HG02571 (cell line): ENCODE results near the gene SPRTN.

ENCODE experiments used
- ATAC-seq: cut with Tn5 transposase; IDR thresholded peaks from one replicate; pipeline ENCODE4 v1.9.1; 2021; ENCODE audit warnings: mild to moderate bottlenecking, moderate library complexity; ENCODE audit not compliant: unreplicated experiment

SPRTN gene, protein sequence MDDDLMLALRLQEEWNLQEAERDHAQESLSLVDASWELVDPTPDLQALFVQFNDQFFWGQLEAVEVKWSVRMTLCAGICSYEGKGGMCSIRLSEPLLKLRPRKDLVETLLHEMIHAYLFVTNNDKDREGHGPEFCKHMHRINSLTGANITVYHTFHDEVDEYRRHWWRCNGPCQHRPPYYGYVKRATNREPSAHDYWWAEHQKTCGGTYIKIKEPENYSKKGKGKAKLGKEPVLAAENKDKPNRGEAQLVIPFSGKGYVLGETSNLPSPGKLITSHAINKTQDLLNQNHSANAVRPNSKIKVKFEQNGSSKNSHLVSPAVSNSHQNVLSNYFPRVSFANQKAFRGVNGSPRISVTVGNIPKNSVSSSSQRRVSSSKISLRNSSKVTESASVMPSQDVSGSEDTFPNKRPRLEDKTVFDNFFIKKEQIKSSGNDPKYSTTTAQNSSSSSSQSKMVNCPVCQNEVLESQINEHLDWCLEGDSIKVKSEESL

DNA sequence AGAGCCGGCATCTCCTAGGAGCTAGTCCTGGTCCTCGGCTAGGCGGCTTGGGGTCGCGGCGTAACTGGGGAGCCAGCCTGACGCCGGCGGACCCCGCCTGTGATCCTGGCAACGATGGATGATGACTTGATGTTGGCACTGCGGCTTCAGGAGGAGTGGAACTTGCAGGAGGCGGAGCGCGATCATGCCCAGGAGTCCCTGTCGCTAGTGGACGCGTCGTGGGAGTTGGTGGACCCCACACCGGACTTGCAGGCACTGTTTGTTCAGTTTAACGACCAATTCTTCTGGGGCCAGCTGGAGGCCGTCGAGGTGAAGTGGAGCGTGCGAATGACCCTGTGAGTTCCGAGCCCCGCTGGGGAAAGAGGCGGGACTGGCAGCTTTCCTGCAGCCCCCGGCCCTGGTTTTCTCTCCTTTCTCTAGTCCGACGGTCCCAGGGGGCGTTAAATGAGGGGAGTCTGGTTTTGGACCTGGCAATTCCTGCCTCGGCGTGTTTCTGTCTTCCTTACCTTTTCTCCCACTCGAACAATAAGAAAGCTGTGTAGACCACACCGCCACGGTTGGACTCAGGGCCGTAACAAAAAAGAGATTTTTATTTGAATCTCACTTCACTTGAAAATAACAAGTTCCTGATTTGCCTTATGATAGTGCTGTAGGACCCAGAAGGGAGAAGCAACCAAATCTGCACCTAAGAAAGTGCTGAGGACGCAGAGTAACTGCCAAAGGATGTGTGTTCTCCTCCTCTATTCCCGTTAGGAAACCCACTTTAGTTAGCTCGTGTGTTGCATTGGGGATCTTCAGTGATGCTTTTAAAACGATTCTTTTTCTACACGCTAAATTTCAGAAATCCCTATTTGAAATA lies at the start of gene SPRTN:
Gene SPRTN, plus strand, starts transcription at position 24 of the 859 bp plus-strand sequence. Its CDS starts 91 bp downstream, at position 115.
- ATAC-seq, result peak; percentile 1

GRCh38 chr1:231295938-231296337 lies 42.2 kb upstream of the SPRTN start:
- ATAC-seq, result no peak

- no peak for ATAC-seq
Measured at GRCh38 chr1:231301990-231302389, 36.1 kb upstream of the SPRTN start.

GRCh38 chr1:231310391-231310934 lies 27.6 kb upstream of the SPRTN start:
- no peak for ATAC-seq

DNA sequence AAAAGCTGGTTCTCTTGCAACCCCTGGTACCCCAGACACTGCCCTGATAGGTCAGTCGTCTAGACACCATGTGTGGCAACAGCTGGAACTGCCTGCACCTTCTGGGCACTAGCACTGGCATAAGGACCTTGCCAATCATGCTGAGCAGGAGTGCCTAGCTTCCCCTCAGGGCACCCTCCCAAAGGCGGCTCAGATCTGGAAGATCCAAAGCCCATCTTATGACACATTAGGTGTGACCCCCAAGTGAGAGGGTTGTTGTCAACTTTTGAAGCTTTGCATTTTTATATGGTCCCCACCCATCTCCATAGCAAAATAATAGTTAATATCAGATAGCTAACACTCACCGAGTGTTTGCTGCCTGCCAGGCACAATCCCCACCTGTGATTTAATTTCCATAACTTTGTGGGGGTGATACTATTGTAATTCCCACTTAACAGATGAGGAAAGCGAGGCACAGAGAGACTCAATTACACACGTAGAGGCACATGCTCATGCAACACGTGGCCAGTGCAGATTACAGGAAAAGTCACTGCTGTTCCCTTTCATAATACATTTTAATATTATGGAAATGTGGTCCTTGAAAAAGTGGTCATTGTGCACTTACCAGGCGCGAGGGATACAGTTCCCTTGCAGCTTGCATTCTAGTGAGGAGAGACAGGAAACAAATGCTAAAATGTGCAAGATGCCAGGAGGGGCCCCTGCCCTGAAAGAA lies 26.2 kb upstream of the SPRTN start:
- ATAC-seq, result no peak

- no peak for ATAC-seq
Measured at GRCh38 chr1:231312432-231312788, 25.7 kb upstream of the SPRTN start.

- no peak for ATAC-seq
Measured at GRCh38 chr1:231313661-231314060, 24.4 kb upstream of the SPRTN start.

DNA sequence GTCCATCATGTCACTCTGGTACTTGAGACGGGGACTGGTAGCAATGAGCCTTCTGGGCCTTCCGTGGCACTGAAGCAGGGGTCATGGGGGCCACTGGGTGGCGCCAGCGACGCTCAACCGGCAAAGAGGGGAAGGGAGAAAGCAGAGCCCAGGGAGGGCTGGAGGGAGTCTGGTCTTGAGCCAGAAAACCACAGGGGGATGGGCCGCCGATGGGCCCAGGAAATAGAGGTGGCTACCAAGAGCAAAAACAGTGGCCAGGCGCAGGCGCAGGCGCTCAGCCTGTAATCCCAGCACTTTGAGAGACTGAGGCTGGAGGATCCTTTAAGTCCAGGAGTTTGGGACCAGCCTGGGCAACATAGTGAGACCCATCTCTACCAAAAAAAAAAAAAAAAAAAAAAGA lies 22.2 kb upstream of the SPRTN start:
- ATAC-seq, result peak; percentile 59

GRCh38 chr1:231317306-231318014 lies 20.6 kb upstream of the SPRTN start:
- no peak for ATAC-seq

DNA sequence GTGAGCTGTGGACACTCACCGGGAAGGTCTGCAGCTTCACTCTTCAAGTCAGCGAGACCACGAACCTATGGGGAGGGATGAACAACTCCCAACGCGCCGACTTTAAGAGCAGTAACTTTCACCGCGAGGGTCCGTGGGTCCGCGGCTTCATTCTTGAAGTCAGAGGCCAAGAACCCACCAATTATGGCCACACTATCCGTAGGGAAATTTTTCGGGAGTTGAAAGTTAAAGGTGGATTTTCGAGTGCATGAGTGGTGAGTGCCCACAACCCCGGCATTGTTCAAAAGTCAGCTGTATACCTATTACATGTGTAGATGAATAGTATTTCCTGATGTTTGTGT lies 20.1 kb upstream of the SPRTN start:
- ATAC-seq, result no peak

- no peak for ATAC-seq
Measured at GRCh38 chr1:231318568-231318967, 19.5 kb upstream of the SPRTN start.

- ATAC-seq, result no peak
Measured at GRCh38 chr1:231319080-231319479, 19.0 kb upstream of the SPRTN start.

- ATAC-seq, result no peak
Measured at GRCh38 chr1:231322880-231323530, 15.1 kb upstream of the SPRTN start.

DNA sequence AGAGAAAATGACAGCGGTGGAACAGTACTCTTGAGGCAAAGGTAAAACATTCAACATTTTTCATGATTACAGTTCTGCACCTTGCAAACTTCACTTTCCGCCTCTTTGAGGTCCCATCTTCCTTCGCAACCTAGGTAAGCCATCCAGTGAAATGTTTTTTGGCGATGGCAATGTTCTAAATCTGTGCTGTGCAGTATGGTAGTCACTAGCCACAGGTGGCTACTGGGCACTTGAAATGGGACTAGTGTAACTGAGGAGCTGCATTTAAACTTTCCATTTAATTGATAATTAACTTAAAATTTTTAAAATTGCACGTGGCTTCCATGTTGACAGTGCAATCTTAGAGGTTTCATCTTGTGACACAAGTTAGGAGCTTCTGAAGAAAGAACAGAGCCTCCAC lies 13.4 kb upstream of the SPRTN start:
- ATAC-seq, result no peak

GRCh38 chr1:231326248-231326647 lies 11.8 kb upstream of the SPRTN start:
- no peak for ATAC-seq

DNA sequence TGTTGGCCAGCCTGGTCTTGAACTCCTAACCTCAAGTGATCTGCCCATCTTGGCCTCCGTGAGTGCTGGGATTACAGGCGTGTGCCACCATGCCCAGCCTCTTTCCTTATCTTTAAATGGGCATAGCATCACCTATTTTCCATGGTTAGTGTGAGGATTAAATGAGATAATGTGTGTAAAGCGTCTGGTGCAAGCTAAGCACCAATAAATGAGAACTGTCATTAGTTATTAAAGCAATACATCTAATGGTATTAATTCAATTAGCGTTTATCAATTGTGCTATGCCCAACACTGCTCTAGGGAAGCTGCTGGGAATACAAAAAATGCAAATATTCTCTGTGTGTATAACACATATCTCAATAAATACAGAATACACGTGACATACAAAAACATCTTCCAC lies 10.5 kb upstream of the SPRTN start:
- ATAC-seq, result no peak

GRCh38 chr1:231329483-231329882 lies 8.6 kb upstream of the SPRTN start:
- no peak for ATAC-seq

DNA sequence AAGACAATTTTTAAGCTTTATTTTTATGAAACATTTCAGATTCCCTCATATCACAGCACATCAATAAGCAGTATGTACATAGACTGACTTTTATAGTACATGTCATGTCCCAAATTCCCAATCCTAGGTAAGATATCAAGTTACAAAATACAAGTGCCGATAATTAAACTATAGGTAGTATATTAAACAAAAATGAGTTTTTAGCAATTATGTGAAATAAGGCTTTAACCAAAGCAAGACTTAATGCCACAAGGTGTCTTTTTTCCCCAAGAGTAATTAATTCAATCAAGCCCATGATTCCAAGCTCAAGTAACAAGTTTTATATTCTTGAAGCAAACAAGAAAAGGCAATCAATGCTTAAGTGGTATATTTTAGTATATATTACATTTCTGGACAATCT lies 5.3 kb upstream of the SPRTN start:
- ATAC-seq, result no peak

DNA sequence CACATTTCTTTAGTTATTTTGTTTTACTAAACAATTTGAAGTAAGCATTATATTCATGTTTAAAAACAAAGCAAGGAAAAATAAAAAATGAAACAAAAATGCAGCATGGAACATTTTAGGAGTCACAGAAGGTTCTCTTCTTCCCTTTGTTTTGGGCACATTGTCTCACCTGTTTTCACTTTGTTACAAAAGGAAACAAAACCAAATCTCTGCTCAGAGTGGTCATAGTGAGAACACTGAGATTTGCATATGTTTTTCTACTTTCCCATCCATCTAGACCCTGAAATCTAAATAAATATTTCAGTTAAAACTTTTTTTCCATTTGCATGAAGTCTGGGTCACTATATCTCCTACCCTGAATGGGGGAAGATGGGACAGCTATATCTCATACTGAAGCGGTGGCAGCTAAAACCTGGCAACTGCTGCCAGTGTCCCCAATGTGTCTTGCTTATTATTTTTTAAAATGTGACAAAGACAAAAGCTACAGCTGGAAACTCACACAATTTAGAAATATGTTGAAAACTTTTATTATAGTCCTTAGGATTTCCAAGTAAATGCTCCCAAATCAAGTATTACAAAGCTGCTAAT lies 3.9 kb upstream of the SPRTN start:
- ATAC-seq, result no peak

- ATAC-seq, result no peak
Measured at GRCh38 chr1:231334952-231335351, 3.1 kb upstream of the SPRTN start.
